GM20431 (cell line): Measurements from ENCODE around the gene TMEM240.

Experiments
- in situ Hi-C: fragments of 300-500 bp; cut with MseI, MboI; formaldehyde crosslinking; loops from one replicate; pipeline ENCODE4 v1.15.0; 2020; ENCODE audit warnings: low sequenced_read_pairs; ENCODE audit not compliant: unreplicated experiment

Gene TMEM240

DNA sequence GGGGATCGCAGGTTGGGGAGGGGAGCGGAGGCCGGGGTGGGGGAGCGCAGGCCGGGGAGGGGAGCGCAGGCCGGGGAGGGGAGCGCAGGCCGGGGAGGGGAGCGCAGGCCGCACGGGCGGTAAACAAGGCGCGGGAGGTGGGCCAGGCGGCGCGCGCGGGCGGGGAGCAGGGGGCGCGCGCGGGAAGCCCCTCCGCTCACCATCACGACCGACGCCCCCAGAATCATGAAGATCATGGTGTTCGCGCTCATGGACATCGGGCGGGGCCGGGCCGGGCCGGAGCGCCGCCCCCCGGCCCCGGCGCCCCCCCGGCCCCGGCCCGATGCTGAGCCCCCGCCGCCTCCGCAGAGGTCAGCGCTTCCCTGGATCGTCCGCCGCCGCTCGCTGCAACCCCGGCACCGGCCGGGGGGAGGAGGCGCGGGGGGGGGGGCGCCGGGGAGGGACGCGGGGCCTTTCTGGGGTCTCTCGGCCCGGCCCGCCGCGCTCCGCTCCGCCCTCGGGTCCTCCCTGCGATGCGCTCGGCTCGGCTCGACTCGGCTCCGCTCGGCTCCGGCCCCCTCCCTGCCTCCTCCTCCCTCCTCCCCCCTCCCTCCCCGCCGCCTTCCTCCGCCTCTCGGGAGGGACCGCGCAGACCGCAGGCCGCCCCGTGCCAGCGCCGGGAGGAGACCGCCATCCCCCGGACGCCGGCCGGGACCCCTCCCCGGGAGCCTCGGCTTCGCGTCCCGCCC, at the start of gene TMEM240:
Gene TMEM240 (minus strand): TSS at position 535 of the 728 bp plus-strand sequence. CDS start 278 bp downstream, at position 257.
- in situ Hi-C loops: no loop called here

DNA sequence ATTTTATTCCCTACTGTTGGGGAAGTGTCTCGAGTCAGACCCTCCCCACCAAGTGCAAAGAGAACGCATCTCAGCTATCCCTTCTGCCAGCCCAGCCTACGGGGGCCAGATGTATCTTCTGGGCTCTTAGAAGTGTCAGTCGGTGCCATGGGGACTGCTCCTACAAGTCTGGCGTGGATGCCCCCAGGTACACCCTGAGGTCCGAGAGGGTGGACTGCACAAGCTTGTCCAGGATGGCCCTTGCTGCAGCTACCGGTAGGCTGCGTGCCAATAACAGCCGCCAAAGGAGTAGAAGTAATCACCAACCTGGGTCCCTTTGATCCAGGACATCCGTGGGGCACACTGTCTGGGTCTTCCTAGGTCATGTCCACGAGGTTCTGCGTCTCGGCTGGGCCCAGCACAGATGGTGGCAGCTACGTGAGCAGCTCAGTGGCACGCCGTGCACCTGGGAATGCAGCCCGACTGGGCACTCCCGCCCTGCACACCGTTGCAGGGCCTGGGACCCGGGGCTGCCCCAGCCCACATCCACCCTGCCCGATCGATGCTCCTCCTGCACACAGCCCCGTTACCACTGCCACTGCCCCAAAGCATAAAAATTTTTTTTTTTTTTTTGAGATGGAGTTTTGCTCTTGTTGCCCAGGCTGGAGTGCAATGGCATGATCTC, 43.1 kb upstream of the TMEM240 start:
- in situ Hi-C loops: no loop called here

- in situ Hi-C loops: no loop called here
Observed at GRCh38 chr1:1582585-1583346, 42.3 kb upstream of the TMEM240 start.

DNA sequence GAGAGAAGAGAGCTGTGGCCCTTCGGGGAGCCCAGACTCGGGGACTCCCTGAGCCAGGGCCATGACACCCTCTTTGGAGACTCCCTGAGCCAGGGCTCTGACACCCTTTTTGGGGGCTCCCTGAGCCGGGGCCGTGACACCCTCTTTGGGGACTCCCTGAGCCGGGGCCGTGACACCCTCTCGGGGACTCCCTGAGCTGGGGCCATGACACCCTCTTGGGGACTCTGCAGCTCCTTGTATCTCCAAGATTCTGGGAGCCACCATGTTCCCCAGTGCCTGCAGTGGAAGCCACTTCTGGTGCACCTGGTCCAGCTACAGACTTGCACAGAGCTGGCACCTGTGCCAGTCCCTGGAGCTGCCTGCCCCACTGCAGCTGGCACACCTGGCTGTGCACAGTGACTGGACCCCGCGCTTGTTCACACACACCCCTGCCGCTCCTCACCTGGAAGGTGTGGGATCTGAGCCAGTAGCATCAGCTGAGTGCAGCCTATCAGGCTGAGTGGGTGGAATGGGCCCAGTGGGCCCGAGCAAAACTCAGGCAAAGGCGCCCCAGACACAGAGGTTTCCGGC, 38.0 kb upstream of the TMEM240 start:
- in situ Hi-C loops: no loop called here

GRCh38 chr1:1577367-1578011, 37.1 kb upstream of the TMEM240 start:
- in situ Hi-C loops: no loop called here

GRCh38 chr1:1574721-1575537, 34.5 kb upstream of the TMEM240 start, which contains the start of gene SSU72:
Gene SSU72 (minus strand): TSS chr1:1574863. CDS start chr1:1574557, 306 bp downstream.
- in situ Hi-C loops: no loop called here

GRCh38 chr1:1573843-1574720, 33.7 kb upstream of the TMEM240 start:
- in situ Hi-C loops: no loop called here

- in situ Hi-C loops: no loop called here
Observed at GRCh38 chr1:1569341-1569740, 28.9 kb upstream of the TMEM240 start.

DNA sequence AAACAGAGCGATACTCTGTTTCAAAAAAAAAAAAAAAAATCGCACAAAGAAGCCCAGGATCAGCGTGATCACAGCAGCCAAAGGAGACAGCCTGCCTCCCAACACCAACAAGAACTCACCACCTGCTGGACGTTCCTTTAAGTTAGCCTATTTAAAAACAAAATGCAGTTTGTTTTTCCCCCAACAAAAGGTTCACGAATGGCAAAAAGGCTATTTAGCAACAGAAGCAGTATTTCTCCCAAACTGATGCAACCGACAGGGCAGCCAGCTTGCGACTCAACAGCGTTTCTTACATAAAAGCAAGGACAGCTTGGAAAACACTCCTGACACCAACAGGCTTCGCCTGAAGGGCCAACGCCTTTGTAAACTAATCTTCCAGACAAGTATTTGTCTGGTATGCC, 27.5 kb upstream of the TMEM240 start:
- in situ Hi-C loops: no loop called here

GRCh38 chr1:1567152-1567875, 26.9 kb upstream of the TMEM240 start:
- in situ Hi-C loops: no loop called here

DNA sequence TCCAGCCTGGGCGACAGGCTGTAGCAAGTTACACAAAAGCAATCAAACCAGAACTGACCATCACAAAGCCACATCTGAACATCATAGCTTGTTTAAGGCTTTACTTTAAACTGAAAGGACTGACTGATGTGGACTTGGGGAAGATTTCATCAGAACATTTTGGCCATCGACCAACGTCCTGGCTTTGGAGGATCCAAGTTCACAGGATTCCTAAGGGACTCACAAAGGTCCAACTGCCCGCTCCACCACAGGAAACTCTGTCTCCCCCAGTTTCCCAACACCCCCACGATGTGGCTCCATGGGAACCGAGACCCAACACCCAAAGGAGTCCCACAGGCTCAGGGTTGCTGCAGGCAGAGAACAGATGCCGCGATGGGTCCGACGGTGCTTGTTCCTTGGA, 24.9 kb upstream of the TMEM240 start:
- in situ Hi-C loops: no loop called here

DNA sequence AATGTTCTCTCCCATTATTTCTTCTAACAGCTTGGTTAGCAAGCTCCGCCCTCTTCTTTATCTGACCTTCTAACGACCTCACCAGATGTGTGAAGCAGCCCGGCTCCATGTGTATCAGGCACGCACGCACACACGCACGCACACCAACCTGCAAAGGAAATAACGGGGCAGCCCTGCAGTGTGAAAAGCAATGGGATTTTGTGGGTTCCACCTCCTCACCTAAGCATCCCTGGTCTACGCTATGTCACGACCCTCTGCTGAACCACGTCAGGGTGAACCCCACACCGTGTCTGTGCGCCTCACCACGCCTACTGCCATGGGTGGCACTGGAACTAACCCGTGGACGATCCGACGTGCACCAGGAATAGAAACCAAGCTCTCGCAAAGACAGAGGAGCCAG, 23.8 kb upstream of the TMEM240 start:
- in situ Hi-C loops: no loop called here

DNA sequence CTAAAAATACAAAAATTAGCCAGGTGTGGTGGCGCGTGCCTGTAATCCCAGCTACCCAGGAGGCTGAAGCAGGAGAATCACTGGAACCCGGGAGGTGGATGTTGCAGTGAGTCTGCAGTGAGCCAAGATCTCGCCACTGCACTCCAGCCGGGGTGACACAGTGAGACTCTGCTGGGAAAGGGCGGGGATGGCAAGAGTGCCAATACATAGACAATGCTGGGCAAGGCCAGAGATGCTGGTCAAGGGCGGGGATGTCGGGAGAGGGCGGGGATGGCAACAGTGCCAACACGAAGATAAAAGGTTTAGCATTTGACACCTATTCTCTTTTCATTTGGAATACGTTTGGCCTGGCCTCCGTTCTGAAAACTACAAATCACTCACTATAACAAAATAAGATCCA, 23.3 kb upstream of the TMEM240 start:
- in situ Hi-C loops: no loop called here

GRCh38 chr1:1562556-1563195, 22.3 kb upstream of the TMEM240 start:
- in situ Hi-C loops: no loop called here

DNA sequence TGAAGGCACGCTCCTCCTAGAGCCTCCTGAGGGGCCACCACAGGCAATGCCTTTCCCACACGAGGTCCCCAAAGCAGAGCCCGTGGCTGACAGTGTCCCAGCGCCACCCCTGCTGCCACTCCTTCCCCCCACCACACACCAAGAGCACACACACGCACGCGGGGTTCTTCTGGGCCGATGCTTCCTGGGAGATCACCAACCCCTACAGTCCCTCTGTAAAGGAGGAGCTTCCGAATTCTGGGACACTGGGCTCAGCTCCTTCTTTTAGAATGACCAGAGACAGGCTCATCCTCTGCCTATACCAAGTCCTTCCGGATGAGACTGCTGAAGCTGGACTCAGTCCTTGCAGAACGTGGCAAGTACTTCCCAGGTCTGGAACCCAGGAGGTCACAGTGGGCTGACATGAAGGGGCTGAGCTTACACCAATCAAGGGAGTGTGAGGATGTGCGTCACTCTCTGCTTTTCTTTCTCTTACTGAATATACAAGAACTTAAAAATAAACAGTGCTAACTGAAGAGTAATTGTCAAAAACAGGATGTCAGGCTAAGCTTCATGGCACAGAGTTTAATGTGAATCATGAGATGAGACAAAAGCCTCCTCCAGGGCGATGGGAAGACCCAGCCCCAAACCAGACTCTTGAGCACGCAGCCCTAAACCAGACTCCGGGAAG, 21.5 kb upstream of the TMEM240 start:
- in situ Hi-C loops: no loop called here

DNA sequence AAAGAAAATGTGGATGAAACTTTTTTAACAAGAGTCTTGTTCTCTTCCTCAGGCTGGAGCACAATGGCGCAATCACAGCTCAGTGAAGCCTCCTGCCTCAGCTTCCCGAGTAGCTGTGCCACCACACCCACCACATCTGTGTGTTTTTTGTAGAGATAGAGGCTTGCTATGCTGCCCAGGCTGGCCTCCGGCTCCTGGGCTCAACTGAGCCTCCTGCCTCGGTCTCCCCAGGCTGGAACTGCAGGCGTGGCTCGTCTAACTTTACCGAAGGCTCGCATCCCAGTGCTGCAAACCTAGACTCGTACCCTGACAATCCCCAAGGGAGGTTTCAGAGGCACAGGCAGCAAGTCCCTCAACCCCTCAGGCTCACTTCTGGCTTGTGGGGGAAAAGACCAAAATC, 19.8 kb upstream of the TMEM240 start:
- in situ Hi-C loops: no loop called here

- in situ Hi-C loops: no loop called here
Observed at GRCh38 chr1:1559066-1559465, 18.6 kb upstream of the TMEM240 start.
